ENCODE results near the gene CFI. TPM values are rescaled to one million over a fixed set of nuclear protein-coding genes. Genes with fewer than 3 reads are reported as not detected.
A peak's percentile ranks its signal among the peaks of the same experiment; 100 is the strongest.
"Not testable (repeated sequence)": the region's sequence is repeated elsewhere in the genome, so short reads cannot be mapped to it uniquely, and the experiment has no call there.

Gene CFI
- polyA plus RNA-seq, 2 donors: 5.7 to 7.9 TPM

DNA sequence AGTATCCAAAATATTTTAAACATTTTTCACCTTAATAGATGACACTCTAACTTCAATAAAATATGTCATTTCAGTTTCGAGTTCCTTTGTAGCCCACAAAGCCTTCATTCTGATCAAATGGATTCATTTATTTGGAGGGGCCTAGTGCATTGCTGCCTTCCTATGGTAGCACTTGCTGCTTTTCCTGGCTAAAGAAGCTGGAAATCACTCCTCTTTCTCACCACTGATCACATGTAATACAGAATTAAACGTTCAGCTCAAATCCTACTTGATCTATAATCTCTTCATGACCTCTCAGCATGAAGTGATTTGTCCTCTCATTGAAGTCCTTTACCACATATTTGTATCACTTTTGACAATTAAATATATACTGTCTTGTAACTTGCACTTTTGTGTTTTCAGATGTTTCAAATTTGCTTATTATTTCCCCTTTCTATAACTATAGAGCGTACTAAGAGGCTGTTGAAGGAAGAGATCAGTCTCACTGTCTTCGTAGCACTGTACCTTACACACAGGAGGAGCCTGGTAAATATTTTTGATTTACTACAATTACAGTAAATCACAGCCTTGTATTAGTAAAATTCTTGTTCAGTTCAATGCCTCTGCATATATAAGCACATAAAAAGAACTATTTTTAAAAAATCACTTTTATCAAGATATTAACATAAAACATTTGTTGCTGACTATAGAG is 555 bp downstream of the CFI start:
- H3K27ac ChIP-seq (ENCODE audit: low read depth in 2 of 2, low read length in 1 of 2): no peak overlapping the region

GRCh38 chr4:109798866-109799265 is 2.9 kb downstream of the CFI start:
- H3K9me3 ChIP-seq (ENCODE audit: control insufficient read depth in 2 of 2, insufficient read depth in 1 of 2, low read depth in 1 of 2, low read length in 1 of 2): peaks cover 0 to 3% of the 10 kb centered on the region in 2 donors

More for the DNA sequence above, 555 bp downstream of the CFI start:
- WGBS, 2 donors: 43 to 61% methylated on average over 4 of the region's 4 CpGs
- H3K36me3 ChIP-seq (ENCODE audit: control insufficient read depth in 2 of 2, insufficient read depth in 2 of 2, low read length in 1 of 2): no peaks in the 10 kb centered on the region
- no peaks in the 10 kb centered on the region for H3K4me1 ChIP-seq (ENCODE audit: control insufficient read depth in 2 of 2, insufficient read depth in 2 of 2, low read length in 1 of 2)
- no peaks in the 10 kb centered on the region for H3K27me3 ChIP-seq (ENCODE audit: control insufficient read depth in 1 of 2, insufficient read depth in 2 of 2, low read length in 2 of 2)
- H3K9me3 ChIP-seq (ENCODE audit: control insufficient read depth in 2 of 2, insufficient read depth in 1 of 2, low read depth in 1 of 2, low read length in 1 of 2): peaks cover 0 to 3% of the 10 kb centered on the region in 2 donors
- H3K4me3 ChIP-seq (ENCODE audit: low read depth in 1 of 2, low read length in 2 of 2): peak overlapping the region in 1 of 2 donors; percentile 15

GRCh38 chr4:109795059-109795458 is 6.7 kb downstream of the CFI start:
- WGBS, 2 donors: 91 to 93% methylated on average over 6 of the region's 6 CpGs
- Histone ChIP-seq H3K4me3 (ENCODE audit: low read depth in 1 of 2, low read length in 2 of 2) (no peak overlapping the region), H3K27me3 (ENCODE audit: control insufficient read depth in 1 of 2, insufficient read depth in 2 of 2, low read length in 2 of 2) (no peaks in the 10 kb centered on the region), H3K9me3 (ENCODE audit: control insufficient read depth in 2 of 2, insufficient read depth in 1 of 2, low read depth in 1 of 2, low read length in 1 of 2) (peaks cover 0 to 3% of the 10 kb centered on the region in 2 donors), H3K4me1 (ENCODE audit: control insufficient read depth in 2 of 2, insufficient read depth in 2 of 2, low read length in 1 of 2) (no peaks in the 10 kb centered on the region), H3K36me3 (ENCODE audit: control insufficient read depth in 2 of 2, insufficient read depth in 2 of 2, low read length in 1 of 2) (no peaks in the 10 kb centered on the region), H3K27ac (ENCODE audit: low read depth in 2 of 2, low read length in 1 of 2) (no peak overlapping the region)

More at GRCh38 chr4:109798866-109799265, 2.9 kb downstream of the CFI start:
- no peak overlapping the region for H3K4me3 ChIP-seq (ENCODE audit: low read depth in 1 of 2, low read length in 2 of 2)
- no peak overlapping the region for H3K27ac ChIP-seq (ENCODE audit: low read depth in 2 of 2, low read length in 1 of 2)
- H3K27me3 ChIP-seq (ENCODE audit: control insufficient read depth in 1 of 2, insufficient read depth in 2 of 2, low read length in 2 of 2): no peaks in the 10 kb centered on the region
- no peaks in the 10 kb centered on the region for H3K4me1 ChIP-seq (ENCODE audit: control insufficient read depth in 2 of 2, insufficient read depth in 2 of 2, low read length in 1 of 2)
- H3K36me3 ChIP-seq (ENCODE audit: control insufficient read depth in 2 of 2, insufficient read depth in 2 of 2, low read length in 1 of 2): no peaks in the 10 kb centered on the region

GRCh38 chr4:109787807-109788206 is 14.0 kb downstream of the CFI start:
- H3K27me3 ChIP-seq (ENCODE audit: control insufficient read depth in 1 of 2, insufficient read depth in 2 of 2, low read length in 2 of 2): no peaks in the 10 kb centered on the region
- H3K4me1 ChIP-seq (ENCODE audit: control insufficient read depth in 2 of 2, insufficient read depth in 2 of 2, low read length in 1 of 2): no peaks in the 10 kb centered on the region
- no peak overlapping the region for H3K27ac ChIP-seq (ENCODE audit: low read depth in 2 of 2, low read length in 1 of 2)
- no peaks in the 10 kb centered on the region for H3K36me3 ChIP-seq (ENCODE audit: control insufficient read depth in 2 of 2, insufficient read depth in 2 of 2, low read length in 1 of 2)
- 91 to 94% methylated on average over 1 of the region's 1 CpG for WGBS, 2 donors
- no peaks in the 10 kb centered on the region for H3K9me3 ChIP-seq (ENCODE audit: control insufficient read depth in 2 of 2, insufficient read depth in 1 of 2, low read depth in 1 of 2, low read length in 1 of 2)
- no peak overlapping the region for H3K4me3 ChIP-seq (ENCODE audit: low read depth in 1 of 2, low read length in 2 of 2)

DNA sequence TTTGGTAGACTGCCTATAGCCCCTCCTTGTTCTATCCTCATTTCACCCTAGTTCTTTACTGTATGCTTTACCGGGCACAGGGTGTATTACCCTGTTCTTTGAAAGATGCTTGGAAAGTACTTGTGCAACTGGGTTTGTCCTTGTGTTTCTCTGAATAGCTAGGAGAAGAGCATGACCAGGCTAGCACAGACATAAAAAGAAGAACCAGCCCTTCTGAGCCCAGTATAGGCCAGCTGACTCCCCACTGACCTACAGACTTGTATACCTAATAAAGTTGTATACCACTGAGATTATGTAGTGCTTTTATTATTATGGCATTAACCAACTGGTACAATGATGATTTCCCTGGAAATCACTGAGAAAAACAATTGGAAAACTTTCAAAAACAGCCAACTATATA is 15.0 kb downstream of the CFI start:
- Histone ChIP-seq H3K27me3 (ENCODE audit: control insufficient read depth in 1 of 2, insufficient read depth in 2 of 2, low read length in 2 of 2) (no peaks in the 10 kb centered on the region), H3K4me3 (ENCODE audit: low read depth in 1 of 2, low read length in 2 of 2) (no peak overlapping the region), H3K4me1 (ENCODE audit: control insufficient read depth in 2 of 2, insufficient read depth in 2 of 2, low read length in 1 of 2) (no peaks in the 10 kb centered on the region), H3K27ac (ENCODE audit: low read depth in 2 of 2, low read length in 1 of 2) (no peak overlapping the region), H3K36me3 (ENCODE audit: control insufficient read depth in 2 of 2, insufficient read depth in 2 of 2, low read length in 1 of 2) (no peaks in the 10 kb centered on the region), H3K9me3 (ENCODE audit: control insufficient read depth in 2 of 2, insufficient read depth in 1 of 2, low read depth in 1 of 2, low read length in 1 of 2) (no peaks in the 10 kb centered on the region)
- 79 to 85% methylated on average over 1 of the region's 1 CpG for WGBS, 2 donors

DNA sequence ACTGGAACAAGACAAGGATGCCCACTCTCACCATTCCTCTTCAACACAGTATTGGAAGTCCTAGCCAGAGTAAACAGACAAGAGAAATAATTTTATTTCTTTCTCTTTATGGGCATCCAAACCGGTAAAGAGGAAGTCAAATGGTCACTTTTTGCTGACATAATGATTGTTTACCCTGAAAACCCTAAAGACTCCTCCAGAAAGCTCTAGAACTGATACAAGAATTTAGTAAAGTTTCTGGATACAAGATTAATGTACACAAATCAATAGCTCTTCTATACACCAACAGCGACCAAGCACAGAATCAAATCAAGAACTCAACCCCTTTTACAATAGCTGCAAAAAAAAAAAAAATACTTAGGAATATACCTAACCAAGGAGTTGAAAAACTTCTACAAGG is 19.7 kb downstream of the CFI start:
- not testable (repeated sequence) for H3K27me3 ChIP-seq (ENCODE audit: control insufficient read depth in 1 of 2, insufficient read depth in 2 of 2, low read length in 2 of 2); H3K9me3 ChIP-seq (ENCODE audit: control insufficient read depth in 2 of 2, insufficient read depth in 1 of 2, low read depth in 1 of 2, low read length in 1 of 2); H3K27ac ChIP-seq (ENCODE audit: low read depth in 2 of 2, low read length in 1 of 2); H3K36me3 ChIP-seq (ENCODE audit: control insufficient read depth in 2 of 2, insufficient read depth in 2 of 2, low read length in 1 of 2); H3K4me1 ChIP-seq (ENCODE audit: control insufficient read depth in 2 of 2, insufficient read depth in 2 of 2, low read length in 1 of 2); H3K4me3 ChIP-seq (ENCODE audit: low read depth in 1 of 2, low read length in 2 of 2)
- 87 to 88% methylated on average over 2 of the region's 2 CpGs for WGBS, 2 donors

DNA sequence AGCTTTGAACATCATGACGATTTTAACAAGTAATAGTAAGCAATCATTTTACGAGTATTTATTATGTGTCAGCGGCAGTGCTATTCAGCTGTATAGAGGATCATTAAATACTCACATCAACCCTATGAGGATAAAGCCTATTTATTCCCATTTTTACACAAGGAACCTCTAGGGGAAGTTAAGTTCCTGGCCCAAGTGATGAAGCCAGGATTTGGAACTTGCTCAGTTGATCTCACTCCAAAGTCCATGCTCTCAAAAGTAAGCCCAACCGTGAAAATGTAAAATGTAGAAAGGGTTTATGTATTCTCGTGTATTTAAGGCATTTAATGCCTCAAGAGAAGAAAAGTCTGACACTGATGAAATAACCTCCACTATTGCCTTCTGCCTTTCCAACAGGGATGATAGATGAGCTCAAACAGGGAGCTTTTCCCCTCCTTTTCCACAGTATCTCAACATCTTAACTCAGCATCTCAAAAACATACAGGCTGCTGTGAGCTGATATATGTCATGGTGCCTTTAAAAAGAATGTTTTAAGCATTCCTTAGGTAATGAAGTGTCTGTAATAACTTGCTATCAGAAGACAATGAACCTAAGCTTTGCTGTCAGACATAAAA is 36.9 kb downstream of the CFI start:
- no peaks in the 10 kb centered on the region for H3K27me3 ChIP-seq (ENCODE audit: control insufficient read depth in 1 of 2, insufficient read depth in 2 of 2, low read length in 2 of 2)
- no peaks in the 10 kb centered on the region for H3K9me3 ChIP-seq (ENCODE audit: control insufficient read depth in 2 of 2, insufficient read depth in 1 of 2, low read depth in 1 of 2, low read length in 1 of 2)
- no peaks in the 10 kb centered on the region for H3K4me1 ChIP-seq (ENCODE audit: control insufficient read depth in 2 of 2, insufficient read depth in 2 of 2, low read length in 1 of 2)
- no peaks in the 10 kb centered on the region for H3K36me3 ChIP-seq (ENCODE audit: control insufficient read depth in 2 of 2, insufficient read depth in 2 of 2, low read length in 1 of 2)
- H3K27ac ChIP-seq (ENCODE audit: low read depth in 2 of 2, low read length in 1 of 2): no peak overlapping the region
- WGBS, 2 donors: 60% methylated on average over 5 of the region's 5 CpGs
- H3K4me3 ChIP-seq (ENCODE audit: low read depth in 1 of 2, low read length in 2 of 2): no peak overlapping the region

DNA sequence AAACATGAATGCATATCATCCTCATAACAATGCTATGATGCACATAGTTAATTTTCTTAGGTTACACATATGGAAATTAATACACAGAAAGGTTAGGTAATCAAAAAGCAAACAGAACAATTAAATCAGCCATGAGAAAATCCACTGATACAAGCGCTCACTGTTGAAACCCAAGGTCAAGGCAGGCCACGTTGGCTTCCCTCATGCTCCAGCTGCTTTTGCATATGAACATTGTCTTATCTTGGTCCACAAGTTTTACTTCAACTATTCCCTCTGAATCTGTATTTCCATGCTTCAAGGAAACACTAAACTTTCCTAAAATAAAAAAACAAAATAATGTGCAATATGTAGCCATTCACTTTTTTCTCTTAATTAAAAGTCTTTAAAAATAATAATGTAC is 37.4 kb downstream of the CFI start:
- Histone ChIP-seq H3K27ac (ENCODE audit: low read depth in 2 of 2, low read length in 1 of 2) (no peak overlapping the region), H3K36me3 (ENCODE audit: control insufficient read depth in 2 of 2, insufficient read depth in 2 of 2, low read length in 1 of 2) (no peaks in the 10 kb centered on the region), H3K4me3 (ENCODE audit: low read depth in 1 of 2, low read length in 2 of 2) (no peak overlapping the region), H3K9me3 (ENCODE audit: control insufficient read depth in 2 of 2, insufficient read depth in 1 of 2, low read depth in 1 of 2, low read length in 1 of 2) (no peaks in the 10 kb centered on the region), H3K4me1 (ENCODE audit: control insufficient read depth in 2 of 2, insufficient read depth in 2 of 2, low read length in 1 of 2) (no peaks in the 10 kb centered on the region), H3K27me3 (ENCODE audit: control insufficient read depth in 1 of 2, insufficient read depth in 2 of 2, low read length in 2 of 2) (no peaks in the 10 kb centered on the region)
- WGBS, 2 donors: 57 to 59% methylated on average over 2 of the region's 2 CpGs

- 69 to 80% methylated on average over 2 of the region's 2 CpGs for WGBS, 2 donors
- Histone ChIP-seq H3K4me1 (ENCODE audit: control insufficient read depth in 2 of 2, insufficient read depth in 2 of 2, low read length in 1 of 2) (no peaks in the 10 kb centered on the region), H3K27me3 (ENCODE audit: control insufficient read depth in 1 of 2, insufficient read depth in 2 of 2, low read length in 2 of 2) (no peaks in the 10 kb centered on the region), H3K36me3 (ENCODE audit: control insufficient read depth in 2 of 2, insufficient read depth in 2 of 2, low read length in 1 of 2) (no peaks in the 10 kb centered on the region), H3K9me3 (ENCODE audit: control insufficient read depth in 2 of 2, insufficient read depth in 1 of 2, low read depth in 1 of 2, low read length in 1 of 2) (no peaks in the 10 kb centered on the region), H3K4me3 (ENCODE audit: low read depth in 1 of 2, low read length in 2 of 2) (no peak overlapping the region), H3K27ac (ENCODE audit: low read depth in 2 of 2, low read length in 1 of 2) (no peak overlapping the region)
Observed at GRCh38 chr4:109760682-109761081, 41.1 kb downstream of the CFI start.

DNA sequence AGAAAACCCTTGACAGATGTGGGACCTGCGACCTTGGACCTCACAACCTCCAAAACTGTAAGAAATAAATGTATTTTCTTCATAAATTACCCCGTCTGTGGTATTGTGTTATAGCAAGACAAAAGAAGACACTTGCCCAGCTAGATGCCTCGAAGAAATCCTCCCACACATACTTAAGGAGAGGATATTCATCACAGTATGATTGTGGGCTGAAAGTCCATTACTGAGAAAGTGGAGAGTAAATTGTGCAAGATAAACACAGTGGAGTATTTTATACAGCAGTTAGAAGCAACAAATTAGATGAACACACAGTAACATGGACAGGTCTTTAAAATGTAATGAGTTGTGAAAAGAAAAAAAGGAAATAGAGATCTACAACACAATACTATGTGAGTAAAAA is 46.1 kb downstream of the CFI start:
- Histone ChIP-seq H3K9me3 (ENCODE audit: control insufficient read depth in 2 of 2, insufficient read depth in 1 of 2, low read depth in 1 of 2, low read length in 1 of 2) (no peaks in the 10 kb centered on the region), H3K4me1 (ENCODE audit: control insufficient read depth in 2 of 2, insufficient read depth in 2 of 2, low read length in 1 of 2) (no peaks in the 10 kb centered on the region), H3K27ac (ENCODE audit: low read depth in 2 of 2, low read length in 1 of 2) (no peak overlapping the region), H3K4me3 (ENCODE audit: low read depth in 1 of 2, low read length in 2 of 2) (no peak overlapping the region), H3K36me3 (ENCODE audit: control insufficient read depth in 2 of 2, insufficient read depth in 2 of 2, low read length in 1 of 2) (no peaks in the 10 kb centered on the region), H3K27me3 (ENCODE audit: control insufficient read depth in 1 of 2, insufficient read depth in 2 of 2, low read length in 2 of 2) (no peaks in the 10 kb centered on the region)
- WGBS, 2 donors: 77 to 82% methylated on average over 3 of the region's 3 CpGs

Measured in esophagus (tissue), 2 donors.